ENCODE measurements around the gene DEFB116.
"Not testable (repeated sequence)": the region's sequence is repeated elsewhere in the genome, so short reads cannot be mapped to it uniquely, and the experiment has no call there.

Gene DEFB116

GRCh38 chr20:31308535-31309162 lies at the start of gene DEFB116:
TSS of gene DEFB116 (minus strand) at chr20:31308585. CDS start at chr20:31308585, 0 bp downstream.
- no peak for TF ChIP-seq MYC (IDR thresholded peaks at IDR 0.05; ENCODE audit: low read depth, low read length)
- TF ChIP-seq, protein P1, sequence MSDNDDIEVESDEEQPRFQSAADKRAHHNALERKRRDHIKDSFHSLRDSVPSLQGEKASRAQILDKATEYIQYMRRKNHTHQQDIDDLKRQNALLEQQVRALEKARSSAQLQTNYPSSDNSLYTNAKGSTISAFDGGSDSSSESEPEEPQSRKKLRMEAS (IDR thresholded peaks at IDR 0.05; ENCODE audit: low read depth, low read length): no peak
- TF ChIP-seq CTCF (IDR thresholded peaks at IDR 0.05; ENCODE audit: low read depth, low read length): no peak
- TF ChIP-seq POLR2A (IDR thresholded peaks at IDR 0.05; ENCODE audit: extremely low read depth, insufficient read length): no peak
- no peak within 1 kb of the TSS for H3K4me3 ChIP-seq (ENCODE audit: low read depth, low read length)
- DNase-seq (ENCODE audit: low read depth): no peak

GRCh38 chr20:31355981-31356380 lies 47.6 kb upstream of the DEFB116 start:
- TF ChIP-seq, protein P1 (IDR thresholded peaks at IDR 0.05; ENCODE audit: low read depth, low read length): no peak
- TF ChIP-seq CTCF (IDR thresholded peaks at IDR 0.05; ENCODE audit: low read depth, low read length): no peak
- no peak for DNase-seq (ENCODE audit: low read depth)
- no peak overlapping the region for H3K4me3 ChIP-seq (ENCODE audit: low read depth, low read length)

- no peak overlapping the region for H3K4me3 ChIP-seq (ENCODE audit: low read depth, low read length)
- TF ChIP-seq, protein P1 (IDR thresholded peaks at IDR 0.05; ENCODE audit: low read depth, low read length): no peak
- TF ChIP-seq CTCF (IDR thresholded peaks at IDR 0.05; ENCODE audit: low read depth, low read length) (no peak), POLR2A (IDR thresholded peaks at IDR 0.05; ENCODE audit: extremely low read depth, insufficient read length) (no peak), MYC (IDR thresholded peaks at IDR 0.05; ENCODE audit: low read depth, low read length) (no peak)
- no peak for DNase-seq (ENCODE audit: low read depth)
Measured at GRCh38 chr20:31341470-31341869, 33.1 kb upstream of the DEFB116 start.

DNA sequence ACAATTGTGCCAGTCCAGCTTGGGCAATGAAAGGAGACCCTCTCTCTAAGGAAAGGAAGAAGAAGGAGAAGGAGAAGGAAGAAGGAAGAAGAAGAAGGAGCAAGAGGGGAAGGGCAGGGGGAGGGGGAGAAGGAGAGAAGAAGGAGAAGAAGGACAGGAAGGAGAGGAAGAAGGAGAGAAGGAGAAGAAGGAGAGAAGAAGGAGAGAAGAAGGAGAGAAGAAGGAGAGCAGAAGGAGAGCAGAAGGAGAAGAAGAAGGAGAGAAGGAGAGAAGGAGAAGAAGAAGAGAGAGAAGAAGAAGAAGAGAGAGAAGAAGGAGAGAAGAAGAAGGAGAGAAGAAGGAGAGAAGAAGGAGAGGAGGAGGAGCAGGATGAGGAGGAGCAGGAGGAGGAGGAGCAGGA lies 22.5 kb upstream of the DEFB116 start:
- DNase-seq (ENCODE audit: low read depth): no peak
- TF ChIP-seq POLR2A (IDR thresholded peaks at IDR 0.05; ENCODE audit: extremely low read depth, insufficient read length): no peak
- TF ChIP-seq MYC (IDR thresholded peaks at IDR 0.05; ENCODE audit: low read depth, low read length): no peak
- TF ChIP-seq, protein P1 (IDR thresholded peaks at IDR 0.05; ENCODE audit: low read depth, low read length): no peak
- no peak for TF ChIP-seq CTCF (IDR thresholded peaks at IDR 0.05; ENCODE audit: low read depth, low read length)
- H3K4me3 ChIP-seq (ENCODE audit: low read depth, low read length): no peak overlapping the region

- H3K4me3 ChIP-seq (ENCODE audit: low read depth, low read length): no peak overlapping the region
- DNase-seq (ENCODE audit: low read depth): no peak
- TF ChIP-seq POLR2A (IDR thresholded peaks at IDR 0.05; ENCODE audit: extremely low read depth, insufficient read length): no peak
- TF ChIP-seq, protein P1 (IDR thresholded peaks at IDR 0.05; ENCODE audit: low read depth, low read length): no peak
- no peak for TF ChIP-seq CTCF (IDR thresholded peaks at IDR 0.05; ENCODE audit: low read depth, low read length)
- no peak for TF ChIP-seq MYC (IDR thresholded peaks at IDR 0.05; ENCODE audit: low read depth, low read length)
Measured at GRCh38 chr20:31322504-31322903, 14.1 kb upstream of the DEFB116 start.

DNA sequence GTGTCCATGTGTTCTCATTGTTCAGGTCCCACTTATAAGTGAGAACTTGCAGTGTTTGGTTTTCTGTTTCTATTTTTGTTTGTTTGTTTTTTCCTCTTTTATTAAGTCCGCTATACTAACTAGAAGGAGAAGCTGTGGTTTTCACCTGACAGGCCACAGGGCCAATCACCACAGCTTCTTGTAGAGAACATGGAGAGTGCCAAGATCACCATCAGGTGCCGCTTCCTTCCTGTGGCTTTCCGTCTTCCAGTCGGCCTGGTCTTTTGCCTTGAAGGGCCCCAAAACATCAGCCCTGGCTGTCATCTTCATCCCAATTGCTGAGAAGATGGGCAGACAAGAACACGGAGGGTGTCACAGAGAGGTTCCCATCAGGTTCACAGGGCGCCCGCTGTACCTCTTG lies 23.4 kb downstream of the DEFB116 start:
- H3K4me3 ChIP-seq (ENCODE audit: low read depth, low read length); DNase-seq (ENCODE audit: low read depth): not testable (repeated sequence)
